ENCODE data around the gene ANKRD40CL. TPM values are rescaled to one million over a fixed set of nuclear protein-coding genes. Genes with fewer than 3 reads are reported as not detected.
"Not testable (repeated sequence)": the region's sequence is repeated elsewhere in the genome, so short reads cannot be mapped to it uniquely, and the experiment has no call there.

Gene ANKRD40CL
- total RNA-seq, 1 donor from 2014 or later = not detected

DNA sequence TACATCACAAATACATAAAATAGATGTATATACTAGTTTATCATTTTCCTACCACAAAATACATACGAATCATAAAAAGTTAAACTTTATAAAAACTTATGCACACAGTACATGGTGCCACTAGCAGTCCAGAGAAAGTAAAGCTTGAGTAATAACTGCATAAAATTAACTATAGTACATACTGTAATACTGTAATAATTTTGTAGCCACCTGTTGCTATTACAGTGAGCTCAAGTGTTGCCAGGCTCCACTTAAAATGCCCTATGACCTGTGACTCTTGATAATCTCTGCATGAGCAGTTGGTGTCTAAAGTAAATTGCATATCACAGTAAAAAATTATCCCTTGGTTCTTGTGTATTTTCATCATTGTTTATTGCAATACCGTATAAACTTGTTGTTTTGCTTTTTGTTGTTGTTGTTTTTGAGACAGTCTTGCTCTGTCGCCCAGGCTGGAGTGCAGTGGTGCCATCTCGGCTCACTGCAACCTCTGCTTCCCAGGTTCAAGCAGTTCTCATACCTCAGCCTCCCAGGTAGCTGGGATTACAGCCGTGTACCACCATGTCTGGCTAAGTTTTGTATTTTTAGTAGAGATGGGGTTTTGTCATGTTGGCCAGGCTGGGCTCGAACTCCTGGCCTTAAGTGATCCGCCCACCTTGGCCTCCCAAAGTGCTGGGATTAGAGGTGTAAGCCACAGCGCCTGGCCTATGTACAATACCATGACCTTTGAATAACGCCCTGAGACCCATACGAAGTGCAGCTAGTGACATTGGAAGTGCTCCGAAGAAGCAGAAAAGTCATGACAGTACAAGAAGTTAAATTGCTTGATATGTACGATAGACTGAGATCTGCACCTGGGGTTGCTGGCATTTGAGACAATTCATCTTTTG is 41.3 kb downstream of the ANKRD40CL start:
- no peak for TF ChIP-seq CTCF (IDR thresholded peaks at IDR 0.05)
- H3K27ac Mint-ChIP-seq (ENCODE audit: unreplicated experiment) = no peak overlapping the region
- DNase-seq (ENCODE audit: extremely low spot score, unreplicated experiment) = no peak
- H3K27me3 Mint-ChIP-seq (ENCODE audit: unreplicated experiment) = no peaks in the 10 kb centered on the region
- peaks cover 42% of the 10 kb centered on the region for H3K4me1 Mint-ChIP-seq (ENCODE audit: unreplicated experiment)
- no peaks in the 10 kb centered on the region for H3K9me3 Mint-ChIP-seq (ENCODE audit: unreplicated experiment)
- H3K4me3 Mint-ChIP-seq (ENCODE audit: unreplicated experiment) = no peak overlapping the region
- H3K36me3 Mint-ChIP-seq (ENCODE audit: unreplicated experiment) = no peaks in the 10 kb centered on the region

DNA sequence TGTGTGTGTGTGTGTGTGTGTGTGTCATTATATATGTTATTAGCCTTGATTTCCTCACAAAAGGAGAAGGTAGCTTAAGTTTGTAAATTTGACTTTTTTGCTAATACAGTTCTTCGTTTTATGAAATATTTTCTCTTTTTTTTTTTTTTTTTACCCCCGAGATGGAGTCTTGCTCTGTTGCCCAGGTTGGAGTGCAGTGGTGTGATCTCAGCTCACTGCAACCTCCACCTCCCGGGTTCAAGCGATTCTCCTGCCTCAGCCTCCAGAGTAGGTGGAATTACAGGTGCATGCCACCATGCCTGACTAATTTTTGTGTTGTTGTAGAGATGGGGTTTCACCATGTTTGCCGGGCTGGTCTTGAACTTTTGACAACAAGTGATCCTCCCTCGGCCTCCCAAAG is 42.7 kb downstream of the ANKRD40CL start:
- not testable (repeated sequence) for H3K4me3 Mint-ChIP-seq (ENCODE audit: unreplicated experiment); DNase-seq (ENCODE audit: extremely low spot score, unreplicated experiment); H3K27ac Mint-ChIP-seq (ENCODE audit: unreplicated experiment); H3K9me3 Mint-ChIP-seq (ENCODE audit: unreplicated experiment); H3K36me3 Mint-ChIP-seq (ENCODE audit: unreplicated experiment); H3K27me3 Mint-ChIP-seq (ENCODE audit: unreplicated experiment)
- H3K4me1 Mint-ChIP-seq (ENCODE audit: unreplicated experiment) = peaks cover 45% of the 10 kb centered on the region

- peak overlapping the region; percentile 95 for H3K4me3 Mint-ChIP-seq (ENCODE audit: unreplicated experiment)
- no peaks in the 10 kb centered on the region for H3K36me3 Mint-ChIP-seq (ENCODE audit: unreplicated experiment)
- H3K27ac Mint-ChIP-seq (ENCODE audit: unreplicated experiment) = no peak overlapping the region
- peaks cover 44% of the 10 kb centered on the region for H3K4me1 Mint-ChIP-seq (ENCODE audit: unreplicated experiment)
- DNase-seq (ENCODE audit: extremely low spot score, unreplicated experiment) = no peak
- H3K9me3 Mint-ChIP-seq (ENCODE audit: unreplicated experiment) = no peaks in the 10 kb centered on the region
- no peaks in the 10 kb centered on the region for H3K27me3 Mint-ChIP-seq (ENCODE audit: unreplicated experiment)
- TF ChIP-seq CTCF (IDR thresholded peaks at IDR 0.05) = no peak
Observed at GRCh38 chr17:50722746-50723145, 44.6 kb downstream of the ANKRD40CL start.

DNA sequence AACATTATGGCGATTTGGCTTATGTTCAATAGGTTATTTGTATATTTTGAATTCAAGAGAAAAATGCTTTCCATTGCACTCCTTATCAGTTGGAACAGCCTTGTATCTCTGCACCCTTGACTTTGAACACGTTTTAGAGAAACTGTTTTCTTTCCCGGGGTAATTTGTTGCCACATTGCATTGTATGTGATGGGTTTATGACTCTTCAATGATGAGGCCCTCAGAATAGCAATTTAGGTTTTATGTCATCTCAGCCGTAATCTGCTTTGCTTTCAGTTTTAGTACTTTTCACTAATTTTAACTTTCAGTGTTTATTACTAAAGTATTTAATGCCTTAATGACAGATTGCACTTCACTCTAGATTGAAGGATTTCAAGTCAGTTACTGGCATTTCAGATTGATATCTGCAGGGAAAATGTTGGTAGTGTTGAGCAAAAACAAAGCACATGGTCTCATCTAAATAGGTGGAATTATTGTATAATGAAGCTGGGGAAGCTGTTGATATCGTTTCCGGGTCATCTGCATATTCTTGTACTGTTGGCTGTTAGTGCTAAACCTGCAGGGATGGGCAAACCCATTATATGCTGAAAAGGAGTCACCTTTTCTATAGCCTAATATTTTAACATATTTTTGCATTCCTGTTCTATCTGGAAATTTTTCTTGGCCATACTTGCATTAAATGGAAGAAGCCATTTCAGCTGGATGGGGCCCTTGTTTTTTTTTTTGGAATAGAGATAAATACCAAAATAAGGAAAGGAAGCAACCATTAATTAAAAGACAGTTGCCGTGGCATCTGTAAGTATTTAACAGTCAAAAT is 45.9 kb downstream of the ANKRD40CL start:
- no peak for TF ChIP-seq CTCF (IDR thresholded peaks at IDR 0.05)
- no peaks in the 10 kb centered on the region for H3K27me3 Mint-ChIP-seq (ENCODE audit: unreplicated experiment)
- H3K4me3 Mint-ChIP-seq (ENCODE audit: unreplicated experiment) = peak overlapping the region; percentile 95
- peaks cover 36% of the 10 kb centered on the region for H3K4me1 Mint-ChIP-seq (ENCODE audit: unreplicated experiment)
- no peaks in the 10 kb centered on the region for H3K36me3 Mint-ChIP-seq (ENCODE audit: unreplicated experiment)
- no peaks in the 10 kb centered on the region for H3K9me3 Mint-ChIP-seq (ENCODE audit: unreplicated experiment)
- H3K27ac Mint-ChIP-seq (ENCODE audit: unreplicated experiment) = peak overlapping the region; percentile 99
- no peak for DNase-seq (ENCODE audit: extremely low spot score, unreplicated experiment)

DNA sequence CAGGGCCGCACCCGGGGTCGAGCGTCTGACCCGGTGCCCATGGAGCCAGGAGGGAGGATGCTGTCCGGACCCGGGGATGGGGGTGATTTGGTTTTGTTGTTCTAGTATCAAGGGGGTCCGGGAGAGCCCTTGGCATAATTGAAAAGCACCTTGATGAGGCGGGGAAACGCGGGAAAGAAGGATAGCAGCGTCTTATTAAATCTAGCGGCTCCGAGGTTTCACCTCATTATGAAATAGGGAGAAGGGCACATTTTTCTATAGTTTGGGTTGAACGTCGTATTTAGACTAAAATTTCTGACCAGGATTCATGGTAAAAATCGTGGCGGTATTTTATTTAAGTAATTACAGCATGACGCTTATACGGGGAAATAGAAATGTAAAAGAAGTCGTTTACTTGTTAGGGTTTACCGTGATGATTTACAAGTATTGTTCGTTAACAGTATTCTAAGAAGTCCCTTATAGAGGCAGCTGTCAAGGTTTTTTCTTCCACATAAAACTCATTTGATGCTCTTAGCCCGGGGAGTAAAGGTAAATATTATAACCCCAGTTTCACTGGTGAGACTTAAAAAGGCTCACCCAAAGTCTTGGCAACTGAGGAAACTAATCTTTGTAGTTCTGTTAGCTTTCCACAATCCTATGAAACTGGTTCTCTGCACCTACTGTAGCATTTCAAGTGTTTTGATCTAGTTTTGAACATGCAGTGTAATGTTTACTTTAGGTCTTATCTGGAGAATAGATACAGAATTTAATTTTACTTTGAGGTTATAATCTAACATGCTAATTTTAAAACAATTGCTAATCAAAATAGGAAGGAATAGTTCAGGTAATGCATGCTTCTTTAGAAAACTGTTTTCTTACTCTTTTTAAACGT is 47.2 kb downstream of the ANKRD40CL start:
- no peak for DNase-seq (ENCODE audit: extremely low spot score, unreplicated experiment)
- H3K36me3 Mint-ChIP-seq (ENCODE audit: unreplicated experiment) = no peaks in the 10 kb centered on the region
- TF ChIP-seq CTCF (IDR thresholded peaks at IDR 0.05) = no peak

More for the DNA sequence above, 47.2 kb downstream of the ANKRD40CL start:
- H3K27me3 Mint-ChIP-seq (ENCODE audit: unreplicated experiment) = no peaks in the 10 kb centered on the region
- H3K9me3 Mint-ChIP-seq (ENCODE audit: unreplicated experiment) = no peaks in the 10 kb centered on the region
- peak overlapping the region; percentile 99 for H3K27ac Mint-ChIP-seq (ENCODE audit: unreplicated experiment)
- H3K4me1 Mint-ChIP-seq (ENCODE audit: unreplicated experiment) = peaks cover 35% of the 10 kb centered on the region
- H3K4me3 Mint-ChIP-seq (ENCODE audit: unreplicated experiment) = peak overlapping the region; percentile 95
